ENCODE data around the gene SLC5A10.
"Not testable (repeated sequence)": the region's sequence is repeated elsewhere in the genome, so short reads cannot be mapped to it uniquely, and the experiment has no call there.

DNA sequence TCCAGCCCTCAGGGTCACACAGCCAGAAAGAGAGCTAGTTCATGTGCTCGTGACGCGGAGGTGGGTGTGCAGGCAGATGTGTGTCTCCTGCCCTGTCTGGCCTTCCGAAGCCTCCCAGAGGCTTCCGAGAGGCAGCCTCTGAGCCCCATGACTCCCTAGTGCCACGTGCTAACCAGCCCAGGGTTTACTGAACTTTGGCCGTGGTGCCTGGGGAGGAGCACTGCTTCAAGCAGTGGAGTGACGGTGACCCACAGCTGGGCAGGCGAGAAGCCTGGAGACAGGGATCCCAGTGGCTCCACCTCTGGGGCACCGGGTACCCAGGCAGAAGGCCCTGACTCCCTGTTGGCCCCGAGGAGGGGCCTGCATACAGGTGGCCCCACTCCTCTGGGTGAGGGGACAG is 76.7 kb downstream of the SLC5A10 start:
- TF ChIP-seq CTCF (IDR thresholded peaks at IDR 0.05; ENCODE audit: poor library complexity, severe bottlenecking); SMC3 (conservative IDR thresholded peaks at IDR 0.05; ENCODE audit: poor library complexity); EP300 (conservative IDR thresholded peaks at IDR 0.05; ENCODE audit: poor library complexity, severe bottlenecking); RAD21 (conservative IDR thresholded peaks at IDR 0.05); REST (IDR thresholded peaks at IDR 0.05; ENCODE audit: borderline replicate concordance); POLR2AphosphoS5 (IDR thresholded peaks at IDR 0.05): not testable (repeated sequence)

Measured in neural cell (in vitro differentiated cells).